Measurements from ENCODE around the gene HECTD4. TPM values are rescaled to one million over a fixed set of nuclear protein-coding genes. Genes with fewer than 3 reads are reported as not detected.

Gene HECTD4
- total RNA-seq, 1 experiment from 2014 or later = 31.2 TPM

DNA sequence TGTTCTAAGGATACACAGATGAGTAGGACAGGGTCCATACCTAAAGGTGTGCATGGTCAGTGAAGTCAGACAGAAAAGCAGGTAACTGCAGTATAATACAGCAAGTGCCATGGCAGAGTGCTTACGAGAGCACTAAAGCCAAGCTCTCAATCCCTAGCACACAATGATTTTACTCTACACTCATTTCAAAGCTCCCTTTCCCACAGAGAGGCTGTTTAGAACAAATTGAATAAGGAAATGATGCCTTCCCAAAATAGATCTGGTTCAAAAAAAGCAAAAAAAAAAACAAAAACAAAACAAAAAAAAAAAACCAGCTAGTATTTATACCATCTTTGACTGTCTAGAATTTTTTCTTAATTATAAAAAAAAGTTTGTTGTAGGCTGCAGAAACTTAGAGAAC is 74.1 kb downstream of the HECTD4 start:
- H4K20me1 ChIP-seq (ENCODE audit: insufficient read depth) = 0 out of 2 replicates have a peak, but pooled peaks cover 4% of the 10 kb centered on the region
- no peak for TF ChIP-seq YY1 (IDR thresholded peaks at IDR 0.05; ENCODE audit: extremely low read depth, insufficient replicate concordance, low read depth, low read length)
- no peak for TF ChIP-seq ZFX (IDR thresholded peaks at IDR 0.05)
- H3K9me2 ChIP-seq (ENCODE audit: insufficient read depth) = no peaks in the 10 kb centered on the region
- no peak overlapping the region for H3K9ac ChIP-seq (ENCODE audit: low read length)
- H3K4me3 ChIP-seq (replicated peaks in 1 of 2; ENCODE audit: low read depth in 1 of 2, low read length in 2 of 2) = no peak overlapping the region
- H3K36me3 ChIP-seq (ENCODE audit: control insufficient read depth in 1 of 2, insufficient read depth in 2 of 2, low read length in 2 of 2) = no peaks in the 10 kb centered on the region
- no peaks in the 10 kb centered on the region for H3K27me3 ChIP-seq (ENCODE audit: insufficient read depth, low read length)
- H3K9me3 ChIP-seq (ENCODE audit: control insufficient read depth in 1 of 2, insufficient read depth in 1 of 2, low read depth in 1 of 2, low read length in 2 of 2) = no peaks in the 10 kb centered on the region
- POLR2A ChIA-PET = no interaction called here
- intact Hi-C loops (cut with micrococcal nuclease) = no loop called here
- DNase-seq (ENCODE audit: low read depth, low spot score) (no peak), ATAC-seq (no peak)
- RAD21 ChIA-PET (ENCODE audit: low non-redundant PET in 1 of 2, low total read pairs in 2 of 2, uncharacterized antibody in 2 of 2, unreplicated experiment in 2 of 2) = no interaction called here
- H3K4me1 ChIP-seq (ENCODE audit: control insufficient read depth in 1 of 2, insufficient read depth in 2 of 2, low read length in 2 of 2) = no peaks in the 10 kb centered on the region
- no peak overlapping the region for H3K27ac ChIP-seq (ENCODE audit: low read depth, low read length)
- H3K4me2 ChIP-seq (ENCODE audit: low read length) = no peak overlapping the region
- no peaks in the 10 kb centered on the region for H3K79me2 ChIP-seq (ENCODE audit: insufficient read depth, low read length)
- BruUV-seq (replicated peaks) = no TSS peak
- CTCF ChIA-PET = no interaction called here
- no peak overlapping the region for H2AFZ ChIP-seq (ENCODE audit: low read depth, low read length, poor library complexity, severe bottlenecking)

DNA sequence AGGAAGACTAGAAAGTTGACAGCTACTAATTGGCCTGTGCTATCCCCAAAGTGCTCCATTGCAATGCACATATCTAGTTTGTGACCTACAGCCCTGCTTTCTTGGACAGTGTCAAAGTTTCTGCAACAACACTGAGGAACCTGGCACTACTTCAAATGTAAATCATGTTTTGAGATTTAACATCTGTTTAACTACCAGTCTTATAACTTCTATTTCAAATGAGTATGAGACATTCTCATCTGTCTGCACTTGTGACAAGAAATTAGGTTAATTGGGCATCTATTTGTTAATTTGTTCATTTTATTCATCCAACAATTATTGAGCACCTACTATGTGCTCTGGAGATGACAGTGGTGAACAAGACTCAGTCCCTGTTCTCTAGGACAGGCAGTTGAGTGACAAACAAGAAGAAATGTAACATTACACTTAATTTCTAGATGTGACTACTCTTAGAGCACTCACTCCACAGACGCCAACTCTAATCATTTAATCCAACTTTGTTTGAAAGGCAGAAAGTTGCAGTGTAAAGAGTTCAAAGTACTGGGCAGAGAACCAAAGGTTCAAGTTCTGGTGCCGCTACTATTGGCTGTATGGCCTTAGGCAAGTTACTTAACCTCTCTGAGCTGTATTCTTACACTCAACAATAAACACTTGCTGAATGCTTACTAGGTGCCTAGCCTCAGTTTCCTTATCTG is 74.8 kb downstream of the HECTD4 start:
- TF ChIP-seq, protein P1, sequence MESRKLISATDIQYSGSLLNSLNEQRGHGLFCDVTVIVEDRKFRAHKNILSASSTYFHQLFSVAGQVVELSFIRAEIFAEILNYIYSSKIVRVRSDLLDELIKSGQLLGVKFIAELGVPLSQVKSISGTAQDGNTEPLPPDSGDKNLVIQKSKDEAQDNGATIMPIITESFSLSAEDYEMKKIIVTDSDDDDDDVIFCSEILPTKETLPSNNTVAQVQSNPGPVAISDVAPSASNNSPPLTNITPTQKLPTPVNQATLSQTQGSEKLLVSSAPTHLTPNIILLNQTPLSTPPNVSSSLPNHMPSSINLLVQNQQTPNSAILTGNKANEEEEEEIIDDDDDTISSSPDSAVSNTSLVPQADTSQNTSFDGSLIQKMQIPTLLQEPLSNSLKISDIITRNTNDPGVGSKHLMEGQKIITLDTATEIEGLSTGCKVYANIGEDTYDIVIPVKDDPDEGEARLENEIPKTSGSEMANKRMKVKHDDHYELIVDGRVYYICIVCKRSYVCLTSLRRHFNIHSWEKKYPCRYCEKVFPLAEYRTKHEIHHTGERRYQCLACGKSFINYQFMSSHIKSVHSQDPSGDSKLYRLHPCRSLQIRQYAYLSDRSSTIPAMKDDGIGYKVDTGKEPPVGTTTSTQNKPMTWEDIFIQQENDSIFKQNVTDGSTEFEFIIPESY (IDR thresholded peaks at IDR 0.05; ENCODE audit: extremely low read depth, insufficient replicate concordance, low read length) = no peak
- TF ChIP-seq EGR1 (IDR thresholded peaks at IDR 0.05; ENCODE audit: low read depth) (no peak), ZNF274 (IDR thresholded peaks at IDR 0.05; ENCODE audit: low read depth, low read length) (no peak), SRF (IDR thresholded peaks at IDR 0.05; ENCODE audit: low read depth) (no peak), EZH2 (IDR thresholded peaks at IDR 0.05) (no peak)
- ChIA-PET RAD21 (ENCODE audit: low non-redundant PET in 1 of 2, low total read pairs in 2 of 2, uncharacterized antibody in 2 of 2, unreplicated experiment in 2 of 2) (no interaction called here), POLR2A (no interaction called here), CTCF (no interaction called here)
- H3K4me1 ChIP-seq (ENCODE audit: control insufficient read depth in 1 of 2, insufficient read depth in 2 of 2, low read length in 2 of 2) = no peaks in the 10 kb centered on the region
- no TSS peak for BruUV-seq (replicated peaks)
- no peak overlapping the region for H3K4me3 ChIP-seq (replicated peaks in 1 of 2; ENCODE audit: low read depth in 1 of 2, low read length in 2 of 2)
- no peaks in the 10 kb centered on the region for H3K79me2 ChIP-seq (ENCODE audit: insufficient read depth, low read length)
- H3K9ac ChIP-seq (ENCODE audit: low read length) = no peak overlapping the region
- intact Hi-C loops (cut with micrococcal nuclease) = no loop called here
- H3K4me2 ChIP-seq (ENCODE audit: low read length) = no peak overlapping the region
- ATAC-seq = no peak
- no peaks in the 10 kb centered on the region for H3K9me3 ChIP-seq (ENCODE audit: control insufficient read depth in 1 of 2, insufficient read depth in 1 of 2, low read depth in 1 of 2, low read length in 2 of 2)
- no peaks in the 10 kb centered on the region for H3K27me3 ChIP-seq (ENCODE audit: insufficient read depth, low read length)
- 0 out of 2 replicates have a peak, but pooled peaks cover 4% of the 10 kb centered on the region for H4K20me1 ChIP-seq (ENCODE audit: insufficient read depth)
- DNase-seq (ENCODE audit: low read depth, low spot score) = no peak
- no peaks in the 10 kb centered on the region for H3K36me3 ChIP-seq (ENCODE audit: control insufficient read depth in 1 of 2, insufficient read depth in 2 of 2, low read length in 2 of 2)
- H3K9me2 ChIP-seq (ENCODE audit: insufficient read depth) = no peaks in the 10 kb centered on the region
- no peak overlapping the region for H2AFZ ChIP-seq (ENCODE audit: low read depth, low read length, poor library complexity, severe bottlenecking)
- H3K27ac ChIP-seq (ENCODE audit: low read depth, low read length) = no peak overlapping the region
